ENCODE data around the gene RHOT2. TPM values are rescaled to one million over a fixed set of nuclear protein-coding genes. Genes with fewer than 3 reads are reported as not detected.
A peak's percentile ranks its signal among the peaks of the same experiment; 100 is the strongest.
"Not testable (repeated sequence)": the region's sequence is repeated elsewhere in the genome, so short reads cannot be mapped to it uniquely, and the experiment has no call there.

Gene RHOT2
- polyA plus RNA-seq, 3 donors: 51.8 to 111 (median 92.9) TPM

DNA sequence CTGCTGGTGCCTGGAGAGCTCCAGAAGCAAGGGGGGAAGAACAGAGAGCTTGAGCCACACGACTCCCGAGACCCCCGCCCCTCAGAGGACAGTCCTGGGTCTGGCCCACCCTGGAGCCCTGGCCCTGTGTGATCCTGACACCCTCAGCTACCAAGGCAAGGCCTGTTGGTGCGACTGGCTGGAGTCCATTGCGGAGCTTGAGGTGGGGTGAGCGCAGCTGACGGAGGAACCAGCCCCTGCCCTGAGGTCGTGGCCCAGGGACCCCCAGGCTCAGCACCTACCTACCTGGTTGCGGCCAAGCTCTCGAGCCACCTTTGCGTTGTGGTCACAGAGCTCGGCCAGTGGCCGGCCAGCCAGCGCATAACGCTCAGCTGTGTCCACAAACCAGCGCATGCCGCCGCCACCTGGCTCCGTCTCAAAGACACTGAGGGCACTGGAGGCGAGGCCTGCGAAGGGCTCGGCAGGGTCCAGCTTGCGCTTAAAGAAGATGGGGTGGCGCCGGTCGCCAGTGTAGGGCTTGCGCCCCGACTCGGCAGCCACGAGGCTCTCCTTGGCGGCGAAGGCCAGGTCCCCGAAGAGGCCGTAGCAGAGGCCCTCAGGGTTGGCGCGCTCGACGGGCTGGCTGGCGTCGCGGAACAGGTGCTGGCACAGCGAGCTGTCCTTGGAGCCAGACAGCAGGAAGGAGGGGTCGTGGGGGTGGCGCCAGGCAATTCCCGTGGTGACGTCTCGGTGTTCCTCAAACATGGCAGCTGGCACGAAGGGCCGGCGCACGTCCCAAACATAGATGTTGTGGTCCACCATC, 18.7 kb downstream of the RHOT2 start:
- no peak for DNase-seq (ENCODE audit: extremely low read depth in 1 of 11, low read depth in 9 of 11, low spot score in 4 of 11)

DNA sequence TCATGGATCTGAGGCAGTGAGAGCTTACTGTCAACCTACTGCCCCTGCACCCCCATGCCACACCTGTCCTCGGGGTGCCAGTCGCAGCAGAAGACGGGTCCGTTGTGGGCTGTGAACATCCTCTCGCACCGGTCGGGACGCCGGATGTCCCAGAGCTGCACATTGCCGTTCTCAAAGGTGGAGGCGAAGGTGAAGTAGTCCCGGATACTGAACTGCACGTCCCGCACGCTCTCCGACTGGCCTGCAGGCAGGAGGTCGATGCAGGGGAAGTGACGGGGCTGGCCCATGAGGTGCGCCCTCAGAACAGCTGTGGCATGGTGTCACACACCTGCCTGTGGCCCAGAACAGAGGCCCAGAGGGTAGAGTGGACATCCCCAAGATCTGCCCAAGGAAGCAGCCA, 19.6 kb downstream of the RHOT2 start:
- DNase-seq (ENCODE audit: extremely low read depth in 1 of 11, low read depth in 9 of 11, low spot score in 4 of 11): no peak

DNA sequence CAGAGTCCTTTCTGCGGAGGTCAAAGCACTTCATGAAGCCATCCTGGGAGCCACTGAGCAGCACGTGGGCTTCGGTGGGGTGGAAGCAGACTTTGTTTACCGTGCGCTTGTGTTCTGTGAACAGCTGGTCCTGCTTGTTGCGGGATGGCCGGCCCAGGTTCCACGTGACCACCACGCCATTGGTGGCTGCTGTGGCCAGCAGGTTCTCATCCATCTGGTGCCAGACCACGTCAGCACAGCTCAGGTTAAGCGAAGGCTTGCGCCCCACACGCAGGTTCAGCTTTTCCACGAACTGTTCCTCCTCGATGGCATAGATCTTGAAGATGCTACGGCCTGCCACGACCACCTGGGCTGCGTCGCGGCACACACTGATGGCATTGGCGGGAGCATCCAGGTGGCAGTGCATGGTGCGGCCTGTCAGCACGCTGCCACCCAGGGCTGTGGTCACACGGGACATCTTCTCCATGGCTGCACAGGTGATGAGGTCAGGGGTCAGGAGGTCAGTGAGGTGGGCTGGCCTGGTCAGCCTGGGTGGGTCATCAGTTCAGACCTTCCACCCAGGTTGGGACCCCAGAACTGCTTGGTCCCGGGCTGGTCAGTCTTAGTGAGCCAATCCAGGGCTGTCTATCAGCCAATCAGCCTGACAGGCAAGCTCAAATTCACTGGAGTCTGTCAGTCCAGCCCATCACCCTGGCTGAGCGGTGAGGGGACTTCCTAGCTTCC, 21.4 kb downstream of the RHOT2 start:
- no peak for DNase-seq (ENCODE audit: extremely low read depth in 1 of 11, low read depth in 9 of 11, low spot score in 4 of 11)

DNA sequence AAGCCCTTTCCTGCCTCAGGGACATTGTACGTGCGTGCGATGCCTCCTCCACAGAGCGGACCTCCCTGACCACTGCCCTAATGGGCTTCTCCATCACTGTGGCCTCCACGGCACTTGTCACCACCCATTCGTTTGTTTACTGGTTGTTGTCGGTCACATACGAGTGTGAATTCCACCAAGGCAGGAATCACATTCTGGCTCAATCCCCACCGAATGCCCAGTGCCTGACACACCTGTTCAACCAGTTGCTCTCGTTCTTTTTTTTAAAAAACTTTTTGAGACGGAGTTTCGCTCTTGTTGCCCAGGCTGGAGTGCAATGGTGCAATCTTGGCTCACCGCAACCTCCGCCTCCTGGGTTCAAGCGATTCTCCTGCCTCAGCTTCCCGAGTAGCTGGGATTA, 23.3 kb downstream of the RHOT2 start:
- not testable (repeated sequence) for DNase-seq (ENCODE audit: extremely low read depth in 1 of 11, low read depth in 9 of 11, low spot score in 4 of 11)

DNA sequence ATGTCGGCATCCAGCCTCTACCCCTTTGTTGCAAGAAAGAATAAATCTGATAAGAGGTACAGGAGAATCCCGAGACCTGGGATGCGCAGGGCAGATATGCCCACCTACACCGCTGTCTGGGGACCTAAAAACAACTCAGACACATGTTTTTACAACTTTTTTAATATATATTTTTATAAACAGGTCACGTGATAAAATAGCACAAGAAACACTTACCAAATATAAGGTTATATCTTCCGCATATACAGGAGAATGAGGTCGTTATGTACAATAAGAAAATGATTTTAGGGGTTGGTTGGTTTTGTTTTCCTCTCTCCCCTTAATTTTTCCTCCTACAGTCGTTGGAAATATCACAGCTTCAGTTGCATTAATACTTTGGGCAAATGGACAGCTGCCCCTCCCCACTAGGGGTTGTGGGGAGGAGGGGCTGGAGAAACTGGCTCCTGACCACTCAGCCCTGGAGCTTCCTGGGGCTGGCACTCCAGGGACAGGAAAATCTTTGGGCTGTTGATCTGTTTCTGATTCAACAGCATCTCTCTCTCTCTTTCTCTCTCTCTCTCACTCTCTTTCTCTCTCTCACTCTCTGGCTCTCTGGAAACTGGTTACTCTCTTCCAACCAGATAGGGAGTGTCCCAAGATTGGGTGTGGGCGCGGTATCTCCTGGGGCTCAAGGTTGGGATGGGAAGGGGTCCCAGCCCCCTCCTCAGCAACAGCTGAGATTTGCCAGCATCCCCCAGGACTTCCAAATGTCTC, 24.6 kb downstream of the RHOT2 start:
- no peak for DNase-seq (ENCODE audit: extremely low read depth in 1 of 11, low read depth in 9 of 11, low spot score in 4 of 11)

DNA sequence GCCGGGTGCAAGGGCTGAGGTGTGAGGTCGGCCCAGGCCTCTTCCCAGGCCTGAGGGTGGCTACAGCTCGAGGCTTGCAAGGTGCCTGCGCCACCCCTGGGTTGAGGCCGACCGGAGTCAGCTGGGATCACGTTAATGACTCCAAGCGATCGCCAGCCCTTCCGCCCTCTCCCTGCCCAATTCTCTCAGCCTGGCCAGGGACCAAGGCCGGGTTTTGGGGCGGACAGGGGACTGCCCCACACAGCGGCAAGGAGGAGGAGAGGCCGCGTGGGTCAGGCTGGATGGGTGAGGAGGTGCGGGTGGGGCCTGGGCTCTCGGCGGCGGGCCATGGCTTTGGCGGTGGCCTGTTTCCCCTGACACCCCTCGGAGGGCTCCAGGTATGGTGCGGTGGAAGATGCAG, 25.4 kb downstream of the RHOT2 start:
- DNase-seq (ENCODE audit: extremely low read depth in 1 of 11, low read depth in 9 of 11, low spot score in 4 of 11): no peak

DNA sequence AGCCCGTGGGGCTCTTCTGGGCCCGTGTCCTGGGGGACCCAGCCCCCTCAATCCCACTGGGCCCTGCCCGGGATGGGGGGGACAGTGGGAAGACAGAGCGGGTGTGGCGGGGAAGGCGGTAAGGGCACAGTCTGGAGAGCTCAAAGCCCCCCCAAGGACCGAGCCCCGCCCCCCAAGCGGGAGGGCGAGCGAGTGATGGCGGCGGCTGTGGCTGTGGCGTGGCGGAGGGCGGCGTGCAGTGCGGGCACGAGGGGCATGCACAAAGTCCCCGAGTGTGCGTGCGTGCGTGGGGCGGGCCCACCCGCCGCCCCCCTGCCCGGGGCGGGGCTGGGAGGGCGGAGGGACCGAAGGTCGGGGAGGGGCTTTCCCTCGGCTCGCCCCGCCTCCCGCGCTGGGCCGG, 25.8 kb downstream of the RHOT2 start:
- no peak for DNase-seq (ENCODE audit: extremely low read depth in 1 of 11, low read depth in 9 of 11, low spot score in 4 of 11)

DNA sequence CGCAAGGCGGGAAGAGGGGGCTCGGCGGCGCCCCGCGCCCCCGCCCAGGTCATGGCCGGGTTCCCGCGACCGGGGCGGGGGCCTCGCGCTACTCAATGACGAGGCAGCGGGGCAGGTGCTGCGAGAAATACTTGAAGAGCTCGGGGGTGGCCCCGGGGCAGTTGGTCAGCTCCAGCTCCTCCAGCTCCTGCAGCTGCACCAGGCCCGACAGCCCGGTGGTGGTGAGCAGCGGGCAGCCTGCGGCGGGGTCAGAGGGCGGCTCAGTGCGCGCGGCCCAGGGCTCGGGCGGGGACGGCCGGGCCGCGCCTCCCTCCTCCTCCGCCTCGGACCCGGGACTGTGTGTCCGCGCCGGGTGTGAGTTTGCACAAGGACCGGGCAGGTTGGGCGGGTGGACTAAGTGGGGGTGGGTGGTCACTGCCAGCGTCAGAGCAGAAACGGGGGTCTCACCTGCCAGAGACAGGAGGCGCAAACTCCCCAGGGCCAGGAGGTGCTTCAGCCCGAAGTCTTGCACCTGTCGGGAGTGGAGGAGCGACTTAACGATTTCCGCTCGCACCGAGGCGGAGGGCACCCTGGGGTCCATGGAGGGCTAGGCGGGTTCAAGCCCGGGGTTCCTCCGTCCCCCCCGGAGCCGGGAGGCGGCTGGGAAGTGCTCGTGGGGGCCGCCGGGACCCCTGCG, 26.4 kb downstream of the RHOT2 start:
- no peak for DNase-seq (ENCODE audit: extremely low read depth in 1 of 11, low read depth in 9 of 11, low spot score in 4 of 11)

DNA sequence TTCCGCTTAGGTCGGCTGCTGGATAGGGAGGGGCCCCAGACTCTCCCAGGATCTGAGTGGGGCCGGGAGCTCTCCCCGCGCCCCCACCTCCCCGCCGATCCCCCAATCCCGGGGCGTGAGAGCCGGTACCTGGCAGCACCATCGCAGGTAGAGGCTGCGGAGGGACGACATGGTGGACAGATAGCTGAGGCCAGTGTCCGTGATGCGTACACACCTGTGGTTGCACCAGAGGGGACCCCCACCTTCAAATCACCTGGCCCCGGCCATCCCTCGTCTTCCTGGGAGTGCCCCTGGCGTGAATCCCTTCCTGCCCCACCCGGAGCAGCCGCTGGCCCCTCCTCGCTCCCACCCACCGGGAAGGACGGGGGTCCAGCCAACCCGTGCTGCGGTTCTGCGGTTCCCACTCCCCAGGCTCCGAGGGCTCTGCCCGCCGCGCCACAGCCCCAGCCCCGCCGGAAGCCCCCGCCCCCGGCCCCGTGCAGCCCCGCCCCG, 27.0 kb downstream of the RHOT2 start:
- DNase-seq (ENCODE audit: extremely low read depth in 1 of 11, low read depth in 9 of 11, low spot score in 4 of 11): no peak

DNA sequence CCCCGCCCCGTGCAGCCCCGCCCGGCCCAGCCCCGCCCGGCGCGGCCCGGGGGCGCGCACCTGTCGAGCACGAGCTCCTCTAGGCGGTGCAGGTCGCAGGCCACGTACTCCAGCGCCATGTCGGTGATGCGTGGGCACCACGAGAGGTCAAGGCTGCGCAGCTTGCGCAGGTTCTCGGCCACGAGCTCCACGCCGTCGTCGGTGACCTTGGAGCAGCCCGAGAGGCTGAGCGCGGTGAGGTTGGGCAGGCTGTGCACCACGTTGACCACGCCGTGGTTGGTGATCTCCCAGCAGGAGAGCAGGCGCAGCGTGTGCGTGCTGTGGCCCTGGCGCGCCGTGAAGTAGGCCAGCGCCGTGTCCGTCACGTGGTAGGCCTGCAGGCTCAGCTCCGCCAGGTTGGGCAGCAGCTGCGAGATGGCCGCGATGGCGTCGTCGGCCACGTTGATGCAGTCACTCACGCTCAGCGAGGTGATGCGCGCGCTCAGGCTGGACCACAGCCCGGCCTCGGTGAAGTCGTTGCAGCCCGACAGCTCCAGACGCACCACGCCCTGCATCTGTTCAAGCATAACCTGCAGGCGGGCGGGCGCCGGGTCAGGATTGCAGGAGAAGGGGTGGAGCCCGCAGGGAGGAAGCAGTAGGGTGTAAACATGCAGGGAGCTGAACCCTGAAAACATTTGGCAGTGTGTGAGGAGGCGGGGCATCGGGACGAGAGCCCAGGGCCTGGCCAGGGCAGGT, 27.6 kb downstream of the RHOT2 start:
- peak in 1 of 11 donors; percentile 53 for DNase-seq (ENCODE audit: extremely low read depth in 1 of 11, low read depth in 9 of 11, low spot score in 4 of 11)

DNA sequence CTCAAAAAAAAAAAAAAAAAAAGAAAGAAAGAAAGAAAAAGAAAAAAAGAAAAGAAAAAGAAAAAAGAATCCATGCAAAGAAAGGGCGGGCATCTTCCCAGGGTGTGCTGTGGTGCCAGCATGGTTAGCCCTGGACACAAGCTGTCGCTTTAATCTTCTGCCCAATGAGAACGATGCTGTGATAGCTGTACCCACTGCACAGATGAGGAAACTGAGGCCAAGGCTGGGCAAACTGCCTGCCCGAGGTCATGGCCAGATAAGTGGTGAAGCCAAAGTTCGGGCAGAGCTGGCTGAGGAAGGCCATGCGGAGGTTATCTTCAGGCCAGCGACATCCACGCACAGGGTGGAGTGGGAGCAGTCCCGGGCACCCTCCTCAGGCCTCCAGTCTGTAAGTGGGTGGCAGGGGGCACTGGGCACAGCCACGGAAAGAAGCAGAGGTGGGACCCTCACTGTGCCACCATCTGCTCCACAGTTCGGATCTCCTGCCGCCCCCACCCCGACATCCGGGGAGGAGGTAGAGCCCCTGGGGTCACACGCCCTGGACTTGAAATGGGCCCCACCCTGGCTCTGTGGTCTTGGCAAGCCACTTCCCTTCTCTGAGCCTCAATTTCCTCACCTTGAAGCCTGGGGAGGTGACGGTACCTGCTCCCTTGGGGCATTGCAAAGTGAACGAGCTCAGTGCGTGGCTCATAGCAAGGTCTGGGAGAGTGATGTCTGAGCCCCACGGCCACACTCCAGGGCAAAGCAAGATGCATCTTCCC, 31.2 kb downstream of the RHOT2 start:
- DNase-seq (ENCODE audit: extremely low read depth in 1 of 11, low read depth in 9 of 11, low spot score in 4 of 11): no peak

DNA sequence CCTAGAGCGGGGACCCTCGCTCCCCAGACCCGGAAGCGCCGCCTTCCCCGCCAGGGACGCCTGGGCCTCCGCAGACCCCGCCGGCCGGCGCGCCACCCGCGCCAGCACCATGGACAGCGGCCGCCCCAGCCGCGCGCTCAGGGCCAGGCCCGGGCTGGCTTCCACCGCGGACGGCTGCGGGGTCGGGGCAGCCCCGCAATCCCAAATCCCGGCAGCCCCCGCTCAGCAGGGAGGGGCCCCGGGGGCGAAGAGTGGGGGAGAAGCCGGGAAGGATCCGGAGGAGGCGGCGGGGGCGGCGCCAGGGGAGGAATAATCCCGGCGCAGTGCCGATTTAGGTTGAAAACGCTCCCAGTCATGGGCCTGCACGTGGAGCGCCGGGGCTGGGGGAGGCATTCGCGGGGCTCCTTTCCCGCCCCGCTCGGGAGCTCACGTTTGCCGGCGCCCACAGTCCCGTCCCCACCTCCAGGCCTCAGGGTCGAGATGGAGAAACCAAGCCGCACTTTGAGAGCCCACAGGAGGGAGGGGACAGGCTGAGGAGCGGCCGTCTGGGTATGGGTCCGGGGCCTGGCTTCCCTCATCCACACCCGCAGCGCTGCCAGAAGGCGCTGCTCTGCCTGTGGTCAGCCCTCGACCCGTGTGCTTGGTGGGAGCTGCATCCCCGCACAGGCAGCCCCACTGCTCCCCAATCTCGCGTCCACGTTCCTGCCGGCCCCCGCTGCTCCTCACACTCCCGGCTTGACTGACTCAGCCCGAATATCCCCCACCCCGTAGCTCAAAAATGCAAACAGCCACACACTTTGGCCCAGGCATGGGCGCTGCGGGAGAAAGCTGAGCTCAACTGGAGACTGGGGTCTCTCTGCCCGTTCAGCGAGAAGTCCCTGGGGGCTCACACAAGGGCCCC, 33.0 kb downstream of the RHOT2 start:
- DNase-seq (ENCODE audit: extremely low read depth in 1 of 11, low read depth in 9 of 11, low spot score in 4 of 11): no peak

DNA sequence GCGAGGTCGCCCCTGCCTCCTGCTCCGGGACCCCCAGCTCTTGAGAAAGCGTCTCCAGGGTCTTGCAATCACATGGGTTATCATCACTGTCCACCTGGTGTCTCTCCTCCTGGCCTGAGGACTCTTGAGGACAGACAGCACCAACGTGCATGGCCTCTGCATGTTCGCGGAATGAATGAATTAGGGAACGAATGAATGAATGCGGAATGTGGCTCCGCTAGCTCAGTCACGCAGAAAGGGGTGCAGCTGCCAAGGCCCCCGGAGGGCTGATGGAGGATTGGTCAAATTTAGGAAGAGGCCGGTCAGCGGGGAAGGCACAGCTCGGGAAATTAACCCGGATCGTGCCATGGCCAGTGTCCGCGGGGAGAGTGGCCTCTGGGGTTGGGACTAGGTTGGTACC, 34.4 kb downstream of the RHOT2 start:
- no peak for DNase-seq (ENCODE audit: extremely low read depth in 1 of 11, low read depth in 9 of 11, low spot score in 4 of 11)

DNA sequence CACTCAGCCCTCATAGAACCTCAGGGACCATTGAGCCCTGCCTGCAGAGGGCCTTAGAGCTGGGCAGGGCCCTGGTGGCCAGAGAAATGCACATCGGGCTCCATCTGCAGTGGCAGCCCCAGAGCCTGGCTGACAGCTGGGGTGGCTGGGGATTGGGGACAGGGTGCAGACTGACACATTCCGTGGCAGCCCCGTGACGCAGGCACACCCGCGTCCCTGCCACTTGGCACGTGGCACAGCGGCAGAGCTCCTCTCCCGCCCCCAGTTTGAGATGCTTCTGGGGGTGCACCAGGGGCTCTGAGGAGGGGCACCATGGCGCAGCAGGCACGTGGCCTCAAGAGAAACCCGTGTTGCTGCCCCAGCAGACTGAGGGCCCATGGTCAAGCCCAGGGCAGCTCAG, 35.5 kb downstream of the RHOT2 start:
- no peak for DNase-seq (ENCODE audit: extremely low read depth in 1 of 11, low read depth in 9 of 11, low spot score in 4 of 11)

DNA sequence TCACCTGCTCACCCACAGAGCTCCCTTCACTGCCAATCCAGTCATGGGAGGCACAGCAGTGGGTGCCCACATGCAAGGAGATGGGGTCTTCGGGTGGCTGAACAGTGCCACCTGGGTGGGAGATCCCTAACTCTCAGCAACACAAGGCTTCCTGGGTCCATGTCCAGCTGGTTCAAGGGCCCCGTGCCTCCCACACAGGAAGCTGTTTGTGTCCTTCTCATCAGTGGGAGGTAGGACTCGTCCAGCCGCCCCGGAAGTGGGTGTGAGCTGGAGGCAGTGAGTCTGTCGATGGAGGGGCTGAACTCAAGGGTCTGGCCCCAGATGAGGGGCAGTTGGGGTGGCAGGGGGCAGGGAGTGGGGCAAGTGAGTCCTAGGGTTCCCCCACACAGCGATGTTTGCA, 36.1 kb downstream of the RHOT2 start:
- DNase-seq (ENCODE audit: extremely low read depth in 1 of 11, low read depth in 9 of 11, low spot score in 4 of 11): no peak

DNA sequence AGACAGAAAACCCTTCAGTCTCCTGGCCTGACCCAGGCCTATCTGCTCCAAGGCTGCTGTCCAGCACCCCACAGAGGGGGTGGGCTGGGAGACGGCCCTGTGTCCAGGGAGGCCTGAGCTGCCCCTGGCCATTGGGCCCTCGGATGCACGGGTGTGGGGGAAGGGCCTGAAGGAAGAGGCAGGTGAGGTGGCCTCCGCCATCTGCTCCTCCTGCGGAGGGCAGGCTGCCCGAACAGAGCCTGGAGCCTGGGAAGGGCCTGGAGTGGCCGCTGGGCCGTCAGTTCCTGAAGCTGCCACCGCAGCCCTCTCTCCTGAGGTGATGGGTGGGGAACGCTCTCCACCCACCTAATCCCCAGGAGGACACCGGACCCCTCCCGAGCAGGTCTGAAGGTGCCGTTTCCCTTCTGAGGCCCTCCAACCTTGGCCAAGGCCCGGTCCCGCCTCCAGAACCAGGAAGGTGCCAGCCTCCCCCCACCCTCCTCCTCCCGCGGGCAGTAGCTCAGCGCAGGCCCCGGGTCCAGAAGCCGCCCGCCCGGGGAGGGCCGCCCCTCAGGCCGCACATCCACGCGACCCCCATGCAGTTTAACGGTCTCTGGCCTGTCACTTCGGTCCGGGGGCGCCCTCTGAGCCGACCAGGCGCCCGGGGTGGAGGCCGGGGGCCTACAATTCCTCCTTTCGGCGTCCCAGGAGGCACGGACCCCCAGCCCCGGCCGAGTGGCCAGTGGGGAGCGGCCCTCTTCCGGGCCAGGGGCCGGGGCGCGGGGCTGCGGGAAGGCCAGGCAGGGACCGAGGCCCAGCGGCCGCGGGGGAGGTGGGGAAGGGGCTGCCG, 36.8 kb downstream of the RHOT2 start:
- DNase-seq (ENCODE audit: extremely low read depth in 1 of 11, low read depth in 9 of 11, low spot score in 4 of 11): no peak

All from renal cortex interstitium (tissue), 11 donors.